Ishikawa (cell line): ENCODE measurements around the gene MMS19.

Experiments used
- CEBPB ChIP-seq: IDR thresholded peaks from 2 replicates; pipeline ENCODE4 v1.6.1; 2012
- CREB1 ChIP-seq: IDR thresholded peaks from 2 replicates; pipeline ENCODE4 v1.6.1; 2012; ENCODE audit warnings: low read depth
- EGR1 ChIP-seq: IDR thresholded peaks from 2 replicates; pipeline ENCODE4 v1.6.1; 2012
- EP300 ChIP-seq: IDR thresholded peaks from 2 replicates; pipeline ENCODE4 v1.6.1; 2012; ENCODE audit warnings: borderline replicate concordance
- FOXM1 ChIP-seq: IDR thresholded peaks from 2 replicates; pipeline ENCODE4 v1.6.1; 2012; ENCODE audit warnings: low read depth, borderline replicate concordance
- MAX ChIP-seq: IDR thresholded peaks from 2 replicates; pipeline ENCODE4 v1.6.1; 2012
- NFIC ChIP-seq: IDR thresholded peaks from 2 replicates; pipeline ENCODE4 v1.6.1; 2012
- RAD21 ChIP-seq: IDR thresholded peaks from 2 replicates; pipeline ENCODE4 v1.6.1; 2012; ENCODE audit warnings: low read depth
- REST ChIP-seq: IDR thresholded peaks from 2 replicates; pipeline ENCODE4 v1.6.1; 2012; ENCODE audit warnings: low read depth, mild to moderate bottlenecking
- TAF1 ChIP-seq: IDR thresholded peaks from 2 replicates; pipeline ENCODE4 v1.6.1; 2012; ENCODE audit warnings: low read depth, mild to moderate bottlenecking
- TEAD4 ChIP-seq: IDR thresholded peaks from 2 replicates; pipeline ENCODE4 v1.6.1; 2012
- USF1 ChIP-seq: IDR thresholded peaks from 2 replicates; pipeline ENCODE4 v1.6.1; 2012
- YY1 ChIP-seq: IDR thresholded peaks from 2 replicates; pipeline ENCODE4 v1.6.1; 2012; ENCODE audit warnings: low read depth
- ZBTB7A ChIP-seq: IDR thresholded peaks from 2 replicates; pipeline ENCODE4 v1.6.1; 2012; ENCODE audit warnings: low read depth

- TF ChIP-seq EP300 = no peak
- TF ChIP-seq USF1 = no peak
- no peak for TF ChIP-seq CEBPB
- TF ChIP-seq YY1 = no peak
- no peak for TF ChIP-seq RAD21
- TF ChIP-seq REST = no peak
- TF ChIP-seq MAX = no peak
- TF ChIP-seq TEAD4 = no peak
- no peak for TF ChIP-seq TAF1
- no peak for TF ChIP-seq ZBTB7A
- TF ChIP-seq CREB1 = no peak
- TF ChIP-seq NFIC = no peak
- no peak for TF ChIP-seq EGR1
- TF ChIP-seq FOXM1 = no peak
Observed at GRCh38 chr10:97452352-97452751, 45.9 kb downstream of the MMS19 start.
